ENCODE measurements around the gene LRP5.

Gene LRP5

DNA sequence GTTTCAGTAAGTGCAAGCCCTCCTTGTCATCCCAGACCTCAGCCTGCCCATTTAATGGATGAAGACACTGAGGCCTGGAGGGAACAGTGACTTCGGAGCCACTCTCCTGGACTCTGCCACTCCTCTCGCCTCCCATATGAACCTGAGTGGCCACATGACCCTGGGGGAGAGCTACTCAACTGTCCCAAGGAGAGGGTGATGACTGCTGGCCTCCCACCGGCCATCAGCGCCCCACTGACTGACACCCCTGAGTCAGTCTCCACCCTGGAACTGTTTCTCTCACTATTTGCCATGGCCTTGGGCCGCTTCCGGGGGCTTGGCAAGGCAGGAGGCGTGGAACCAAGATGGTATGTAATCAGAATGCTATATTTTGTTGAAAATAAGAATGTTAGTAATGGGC lies 17.1 kb downstream of the LRP5 start:
- no peak for TF ChIP-seq CTCF (IDR thresholded peaks at IDR 0.05; ENCODE audit: insufficient read depth, low read depth, low read length, missing control alignments)
- DNase-seq (ENCODE audit: low read depth): no peak

GRCh38 chr11:68329978-68330699 lies 17.7 kb downstream of the LRP5 start:
- TF ChIP-seq CTCF (IDR thresholded peaks at IDR 0.05; ENCODE audit: insufficient read depth, low read depth, low read length, missing control alignments): no peak
- no peak for DNase-seq (ENCODE audit: low read depth)
- H3K4me3 ChIP-seq (ENCODE audit: low read depth, low read length): no peak overlapping the region

More for the DNA sequence above, 17.1 kb downstream of the LRP5 start:
- no peak overlapping the region for H3K4me3 ChIP-seq (ENCODE audit: low read depth, low read length)

- TF ChIP-seq CTCF (IDR thresholded peaks at IDR 0.05; ENCODE audit: insufficient read depth, low read depth, low read length, missing control alignments): no peak
- DNase-seq (ENCODE audit: low read depth): no peak
Measured at GRCh38 chr11:68330700-68331337, 18.4 kb downstream of the LRP5 start.

DNA sequence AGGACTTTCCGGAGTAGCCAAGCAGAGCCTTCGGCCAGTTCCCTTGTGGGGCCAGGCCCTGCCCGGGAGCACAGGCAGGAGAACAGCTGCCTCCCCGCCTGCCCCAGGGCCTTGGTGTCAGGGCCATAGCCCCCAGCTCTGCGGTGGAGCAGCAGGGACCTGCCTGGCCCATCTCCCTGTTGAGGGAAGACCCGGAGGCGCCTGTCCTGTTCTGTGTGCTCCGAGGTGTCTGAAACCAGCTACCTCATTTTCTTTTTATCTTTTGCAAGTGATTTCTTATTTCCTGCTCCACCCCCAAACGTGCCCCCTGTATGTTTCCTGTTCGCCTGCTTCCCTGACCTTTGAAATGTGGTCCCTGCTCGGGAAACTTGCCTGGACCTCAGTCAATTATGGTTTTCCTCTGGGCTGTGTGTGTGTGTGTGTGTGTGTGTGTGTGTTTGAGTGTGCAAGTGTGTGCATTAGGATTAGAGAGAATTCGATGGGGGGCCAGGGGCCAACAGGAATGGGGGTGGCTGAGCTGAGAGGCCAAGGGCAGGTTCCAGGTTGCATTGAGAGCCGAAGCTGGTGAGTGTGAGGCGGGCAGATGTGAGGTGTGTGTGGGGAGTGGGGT lies 19.1 kb downstream of the LRP5 start:
- TF ChIP-seq CTCF (IDR thresholded peaks at IDR 0.05; ENCODE audit: insufficient read depth, low read depth, low read length, missing control alignments): no peak
- no peak overlapping the region for H3K4me3 ChIP-seq (ENCODE audit: low read depth, low read length)
- DNase-seq (ENCODE audit: low read depth): no peak

More at GRCh38 chr11:68330700-68331337, 18.4 kb downstream of the LRP5 start:
- no peak overlapping the region for H3K4me3 ChIP-seq (ENCODE audit: low read depth, low read length)

GRCh38 chr11:68332186-68332585 lies 19.8 kb downstream of the LRP5 start:
- H3K4me3 ChIP-seq (ENCODE audit: low read depth, low read length): no peak overlapping the region
- DNase-seq (ENCODE audit: low read depth): no peak
- no peak for TF ChIP-seq CTCF (IDR thresholded peaks at IDR 0.05; ENCODE audit: insufficient read depth, low read depth, low read length, missing control alignments)

DNA sequence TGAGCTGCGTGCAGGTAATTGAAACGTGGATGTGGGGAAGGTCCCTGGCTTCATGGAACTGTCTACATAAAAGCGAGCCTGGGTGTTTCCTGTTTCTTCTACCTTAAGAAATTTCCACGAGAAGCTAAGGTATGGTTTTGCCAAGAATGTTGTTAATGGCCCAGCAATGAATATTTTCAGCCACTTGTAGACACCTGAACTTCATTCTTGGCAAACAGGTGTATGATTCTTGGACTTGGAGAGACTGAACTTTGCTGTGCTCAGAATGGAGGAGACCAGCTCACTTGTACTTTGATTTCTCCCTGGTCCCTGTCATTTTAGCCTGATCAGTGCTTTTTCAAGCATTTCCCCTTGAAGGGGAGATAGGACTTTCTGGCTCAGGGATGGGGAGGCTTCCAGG lies 20.8 kb downstream of the LRP5 start:
- no peak for DNase-seq (ENCODE audit: low read depth)
- H3K4me3 ChIP-seq (ENCODE audit: low read depth, low read length): no peak overlapping the region
- no peak for TF ChIP-seq CTCF (IDR thresholded peaks at IDR 0.05; ENCODE audit: insufficient read depth, low read depth, low read length, missing control alignments)
